Stimulated activated CD8-positive, alpha-beta memory T cell treated with anti-CD3 and anti-CD28 coated beads, Interleukin-15, amount 100 ng/mL, for 24 hours (primary cell): ENCODE data around the gene NMUR2.

Source experiments
- DNase-seq: peaks from one replicate; pipeline ENCODE4 v3.0.0-alpha.2; 2020; ENCODE audit warnings: low read depth

NMUR2 gene

GRCh38 chr5:152405145-152405544, at the start of gene NMUR2:
NMUR2 (minus strand) TSS chr5:152405279; CDS start chr5:152405113, 166 bp downstream.
- DNase-seq = no peak

- no peak for DNase-seq
These were observed 38.9 kb upstream of the NMUR2 start for GRCh38 chr5:152443935-152444334.

- no peak for DNase-seq
These were observed 34.7 kb upstream of the NMUR2 start for GRCh38 chr5:152439791-152440190.

GRCh38 chr5:152437866-152438265, 32.8 kb upstream of the NMUR2 start:
- no peak for DNase-seq

GRCh38 chr5:152427721-152428120, 22.6 kb upstream of the NMUR2 start:
- DNase-seq = no peak

GRCh38 chr5:152425083-152425482, 20.0 kb upstream of the NMUR2 start:
- DNase-seq = no peak

- DNase-seq = no peak
These were observed 19.4 kb upstream of the NMUR2 start for GRCh38 chr5:152424501-152424900.

GRCh38 chr5:152422081-152422480, 17.0 kb upstream of the NMUR2 start:
- no peak for DNase-seq

GRCh38 chr5:152412129-152412528, 7.0 kb upstream of the NMUR2 start:
- DNase-seq = no peak

- DNase-seq = no peak
These were observed 1.0 kb upstream of the NMUR2 start for GRCh38 chr5:152406082-152406481.

- DNase-seq = no peak
These were observed 585 bp downstream of the NMUR2 start for GRCh38 chr5:152404494-152404893.

- no peak for DNase-seq
These were observed 2.0 kb downstream of the NMUR2 start for GRCh38 chr5:152403046-152403445.

GRCh38 chr5:152400846-152401245, 4.2 kb downstream of the NMUR2 start:
- DNase-seq = no peak

GRCh38 chr5:152397581-152397980, 7.5 kb downstream of the NMUR2 start:
- no peak for DNase-seq

GRCh38 chr5:152393441-152393840, 11.6 kb downstream of the NMUR2 start:
- no peak for DNase-seq

GRCh38 chr5:152389208-152389849, 15.8 kb downstream of the NMUR2 start:
- DNase-seq = no peak

GRCh38 chr5:152388610-152389009, 16.5 kb downstream of the NMUR2 start:
- DNase-seq = no peak

GRCh38 chr5:152380415-152381123, 24.5 kb downstream of the NMUR2 start:
- no peak for DNase-seq

GRCh38 chr5:152379331-152379730, 25.7 kb downstream of the NMUR2 start:
- DNase-seq = no peak

- no peak for DNase-seq
These were observed 26.3 kb downstream of the NMUR2 start for GRCh38 chr5:152378730-152379129.

- no peak for DNase-seq
These were observed 28.2 kb downstream of the NMUR2 start for GRCh38 chr5:152376886-152377285.

GRCh38 chr5:152374711-152375275, 30.3 kb downstream of the NMUR2 start:
- no peak for DNase-seq

- no peak for DNase-seq
These were observed 32.2 kb downstream of the NMUR2 start for GRCh38 chr5:152372875-152373274.
